ENCODE data around the gene PLXDC2.

GRCh38 chr10:20034732-20035131 lies 218.5 kb downstream of the PLXDC2 start:
- TF ChIP-seq CTCF (IDR thresholded peaks at IDR 0.05; ENCODE audit: borderline replicate concordance, extremely low read depth, low read length, poor library complexity, severe bottlenecking) (no peak), EZH2 (IDR thresholded peaks at IDR 0.05; ENCODE audit: borderline replicate concordance, low read depth, low read length, severe bottlenecking) (no peak)

All from DND-41 (cell line).